Hepatocyte (in vitro differentiated cells): Measurements from ENCODE around the gene MOV10L1.

ENCODE experiments used
- EZH2 ChIP-seq: fragments of 200-600 bp; sonication (generic); IDR thresholded peaks from 2 replicates; pipeline ENCODE4 v1.6.1; 2016; ENCODE audit warnings: antibody characterized with exemption, mild to moderate bottlenecking, borderline replicate concordance
- EZH2phosphoT487 ChIP-seq: fragments of 200-600 bp; sonication (generic); IDR thresholded peaks from one replicate; pipeline ENCODE4 v1.6.1; 2018; ENCODE audit warnings: antibody characterized with exemption, mild to moderate bottlenecking, low read depth, moderate library complexity; ENCODE audit not compliant: unreplicated experiment, severe bottlenecking
- TF ChIP-seq, protein P1 (sequence below): fragments of 200-600 bp; sonication (generic); IDR thresholded peaks from 2 replicates; pipeline ENCODE4 v1.5.1; 2016; ENCODE audit warnings: antibody characterized with exemption, mild to moderate bottlenecking; ENCODE audit not compliant: poor library complexity

DNA sequence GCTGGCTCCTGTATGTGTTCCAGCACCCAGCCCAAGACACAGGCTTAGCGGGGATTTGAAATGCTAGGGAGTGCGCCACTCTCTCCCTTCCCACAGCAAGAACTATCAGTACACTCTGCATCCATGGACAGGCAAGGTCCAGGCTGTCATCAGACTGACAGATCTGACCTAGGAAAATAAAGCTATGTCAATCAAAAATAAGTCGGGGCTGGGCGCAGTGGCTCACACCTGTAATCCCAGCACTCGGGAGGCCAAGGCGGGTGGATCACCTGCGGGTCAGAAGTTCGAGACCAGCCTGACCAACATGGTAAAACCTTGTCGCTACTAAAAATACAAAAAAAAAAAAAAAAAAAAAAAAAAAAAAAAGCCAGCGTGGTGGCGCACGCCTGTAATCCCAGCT, 1.7 kb upstream of the MOV10L1 start:
- TF ChIP-seq, protein P1, sequence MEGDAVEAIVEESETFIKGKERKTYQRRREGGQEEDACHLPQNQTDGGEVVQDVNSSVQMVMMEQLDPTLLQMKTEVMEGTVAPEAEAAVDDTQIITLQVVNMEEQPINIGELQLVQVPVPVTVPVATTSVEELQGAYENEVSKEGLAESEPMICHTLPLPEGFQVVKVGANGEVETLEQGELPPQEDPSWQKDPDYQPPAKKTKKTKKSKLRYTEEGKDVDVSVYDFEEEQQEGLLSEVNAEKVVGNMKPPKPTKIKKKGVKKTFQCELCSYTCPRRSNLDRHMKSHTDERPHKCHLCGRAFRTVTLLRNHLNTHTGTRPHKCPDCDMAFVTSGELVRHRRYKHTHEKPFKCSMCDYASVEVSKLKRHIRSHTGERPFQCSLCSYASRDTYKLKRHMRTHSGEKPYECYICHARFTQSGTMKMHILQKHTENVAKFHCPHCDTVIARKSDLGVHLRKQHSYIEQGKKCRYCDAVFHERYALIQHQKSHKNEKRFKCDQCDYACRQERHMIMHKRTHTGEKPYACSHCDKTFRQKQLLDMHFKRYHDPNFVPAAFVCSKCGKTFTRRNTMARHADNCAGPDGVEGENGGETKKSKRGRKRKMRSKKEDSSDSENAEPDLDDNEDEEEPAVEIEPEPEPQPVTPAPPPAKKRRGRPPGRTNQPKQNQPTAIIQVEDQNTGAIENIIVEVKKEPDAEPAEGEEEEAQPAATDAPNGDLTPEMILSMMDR, result no peak
- TF ChIP-seq EZH2phosphoT487, result no peak
- TF ChIP-seq EZH2, result no peak
